Measurements from ENCODE around the gene XPNPEP1. TPM values are rescaled to one million over a fixed set of nuclear protein-coding genes. Genes with fewer than 3 reads are reported as not detected.

Gene XPNPEP1
- total RNA-seq, 1 donor from 2014 or later: 94.6 TPM

DNA sequence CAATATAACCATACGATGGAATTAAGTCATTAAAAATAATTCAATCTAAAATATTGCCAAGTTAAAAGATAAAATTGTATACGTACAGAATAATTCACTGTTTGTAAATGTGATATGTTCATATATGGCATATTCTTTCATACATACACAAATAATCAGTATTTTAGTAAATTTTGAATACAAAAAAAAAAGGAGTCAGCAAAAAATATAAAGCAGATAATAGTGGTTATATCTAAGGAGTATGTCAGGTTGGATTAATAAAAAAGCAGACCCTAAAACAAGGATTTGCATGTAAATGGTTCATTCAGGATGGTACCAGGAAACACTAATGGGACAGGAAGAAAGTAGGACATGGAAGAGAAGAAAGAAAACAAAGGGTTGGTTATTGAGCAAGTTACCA is 59.5 kb downstream of the XPNPEP1 start:
- no peak for DNase-seq

DNA sequence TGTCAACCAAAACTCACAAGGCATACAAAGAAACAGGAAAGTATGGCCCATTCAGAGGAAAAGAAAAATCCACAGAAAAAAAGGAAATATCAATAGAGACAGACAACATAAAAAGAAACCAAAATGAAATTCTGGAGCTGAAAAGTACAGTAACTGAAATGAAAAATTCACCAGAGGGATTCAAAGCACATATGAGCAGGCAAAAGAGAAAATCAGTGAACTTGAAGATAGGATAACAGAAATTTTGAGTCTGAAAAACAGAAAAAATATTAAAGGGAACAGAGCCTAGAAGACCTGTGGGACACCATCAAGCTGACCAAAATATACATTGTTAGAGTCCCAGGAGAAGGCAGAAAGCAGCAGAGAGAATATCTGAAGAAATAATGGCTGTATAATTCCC is 60.6 kb downstream of the XPNPEP1 start:
- DNase-seq: no peak

DNA sequence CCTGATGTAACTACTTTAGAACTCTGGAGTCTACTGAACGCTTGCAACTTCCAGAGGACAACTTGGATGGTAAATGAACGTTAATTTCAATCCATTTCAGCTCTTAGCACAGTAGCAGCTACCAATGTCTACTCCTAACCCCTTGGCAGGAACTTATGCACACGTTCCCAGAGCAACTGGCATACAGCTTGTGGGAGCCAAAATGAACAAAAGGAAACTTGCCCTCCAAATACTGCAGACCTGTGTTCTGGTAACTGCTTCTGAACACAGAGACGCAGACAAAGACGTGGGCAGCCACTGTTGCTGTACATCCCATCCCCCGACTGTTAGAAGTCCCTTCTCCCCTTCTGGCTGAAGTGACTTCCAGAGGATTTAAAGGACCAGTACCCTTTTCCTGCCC is 61.3 kb downstream of the XPNPEP1 start:
- no peak for DNase-seq

DNA sequence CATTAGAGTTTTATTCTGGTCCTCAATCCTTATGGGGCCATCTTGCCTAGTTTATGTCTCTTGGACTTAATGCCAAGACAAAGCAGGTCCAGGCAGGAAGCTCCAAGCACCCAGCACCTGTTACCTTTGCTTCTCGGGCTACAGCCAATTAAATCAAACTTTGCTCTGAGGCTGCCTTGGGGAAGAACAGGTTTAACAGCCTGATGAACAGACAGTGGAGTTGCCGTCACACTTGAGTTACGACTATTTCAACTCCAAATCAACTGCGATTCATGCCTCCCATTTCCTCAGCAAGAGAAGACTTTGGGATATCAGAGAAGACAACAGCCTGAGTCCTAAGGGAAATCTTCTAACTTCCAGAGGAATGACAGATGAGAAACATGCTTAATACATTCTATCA is 62.2 kb downstream of the XPNPEP1 start:
- DNase-seq: no peak

DNA sequence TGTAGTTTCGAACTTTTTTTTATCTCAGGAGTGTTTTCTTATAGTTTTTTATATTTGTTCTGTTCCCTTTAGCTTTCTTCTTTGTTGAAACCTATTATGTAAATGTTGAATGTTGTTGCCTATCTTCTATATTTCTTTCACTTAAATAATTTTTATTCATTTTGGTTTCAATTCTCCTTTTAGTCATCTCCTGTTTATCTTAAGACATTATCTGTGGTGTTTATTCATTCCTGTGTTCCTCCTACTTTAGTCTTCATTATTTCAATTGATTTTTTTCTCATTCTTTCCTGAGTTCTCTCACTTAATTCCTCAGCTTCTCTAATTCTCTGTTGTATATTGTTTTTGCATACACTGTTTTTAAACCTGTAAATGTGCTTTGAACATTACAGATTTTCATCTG is 64.1 kb downstream of the XPNPEP1 start:
- DNase-seq: no peak

DNA sequence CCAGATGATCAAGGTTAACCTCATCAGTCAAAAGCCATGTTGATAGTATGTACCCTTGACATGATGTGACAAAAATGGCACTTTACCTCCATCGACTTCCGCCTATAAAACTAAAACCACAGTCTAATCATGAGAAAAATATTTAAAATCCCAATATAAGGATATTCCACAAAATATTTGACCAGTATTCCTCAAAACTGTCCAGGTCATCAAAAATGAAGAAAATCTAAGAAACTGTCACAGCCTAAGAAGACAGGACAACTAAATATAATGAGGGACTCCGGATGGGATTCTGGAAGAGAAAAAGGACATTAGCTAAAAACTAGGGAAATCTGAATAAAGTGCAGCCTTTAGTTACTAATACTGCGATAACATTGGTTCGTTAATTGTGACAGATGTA is 67.6 kb downstream of the XPNPEP1 start:
- no peak for DNase-seq

DNA sequence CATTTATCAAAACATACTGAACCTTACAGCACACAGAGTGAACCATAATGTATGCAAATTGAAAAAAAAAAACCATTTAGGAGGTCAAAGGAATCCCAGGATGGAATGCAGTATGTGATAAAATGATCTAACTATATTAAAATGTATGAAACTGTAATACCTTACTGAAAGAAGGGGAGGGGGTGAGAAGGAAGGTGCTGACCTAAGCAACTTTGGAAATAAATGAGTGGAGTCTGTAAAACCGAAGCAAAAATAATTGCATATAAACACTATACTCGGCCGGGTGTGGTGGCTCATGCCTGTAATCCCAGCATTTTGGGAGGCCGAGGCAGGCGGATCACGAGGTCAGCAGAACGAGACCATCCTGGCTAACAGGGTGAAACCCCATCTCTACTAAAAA is 69.4 kb downstream of the XPNPEP1 start:
- DNase-seq: no peak

DNA sequence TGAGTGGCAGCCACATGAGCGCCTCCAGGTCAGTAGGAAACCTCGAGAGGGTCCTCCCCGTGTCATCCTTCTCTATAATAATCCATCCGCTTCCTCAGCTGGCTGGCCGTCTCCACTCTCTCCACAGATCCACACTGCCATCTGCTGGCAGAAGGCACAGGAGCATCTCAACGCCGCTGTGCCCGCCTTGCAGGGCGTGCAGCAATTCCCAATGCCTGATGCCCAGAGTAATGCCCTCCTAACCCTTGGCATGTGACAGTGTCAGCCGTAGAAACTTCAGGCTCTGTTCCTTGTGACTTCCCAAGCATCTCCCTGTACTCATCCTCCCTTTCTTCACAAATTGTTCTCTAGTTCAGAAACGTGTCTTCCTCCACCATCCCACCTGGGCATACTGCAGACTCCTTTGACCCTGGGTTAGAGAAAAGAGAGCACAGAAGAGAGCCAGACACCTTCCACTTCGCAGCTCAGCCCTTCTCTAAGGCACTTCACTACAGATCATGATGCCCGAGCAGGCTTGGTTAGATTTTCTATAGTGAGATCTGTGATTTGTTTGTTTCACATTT is 70.8 kb downstream of the XPNPEP1 start:
- DNase-seq: peak; percentile 7

DNA sequence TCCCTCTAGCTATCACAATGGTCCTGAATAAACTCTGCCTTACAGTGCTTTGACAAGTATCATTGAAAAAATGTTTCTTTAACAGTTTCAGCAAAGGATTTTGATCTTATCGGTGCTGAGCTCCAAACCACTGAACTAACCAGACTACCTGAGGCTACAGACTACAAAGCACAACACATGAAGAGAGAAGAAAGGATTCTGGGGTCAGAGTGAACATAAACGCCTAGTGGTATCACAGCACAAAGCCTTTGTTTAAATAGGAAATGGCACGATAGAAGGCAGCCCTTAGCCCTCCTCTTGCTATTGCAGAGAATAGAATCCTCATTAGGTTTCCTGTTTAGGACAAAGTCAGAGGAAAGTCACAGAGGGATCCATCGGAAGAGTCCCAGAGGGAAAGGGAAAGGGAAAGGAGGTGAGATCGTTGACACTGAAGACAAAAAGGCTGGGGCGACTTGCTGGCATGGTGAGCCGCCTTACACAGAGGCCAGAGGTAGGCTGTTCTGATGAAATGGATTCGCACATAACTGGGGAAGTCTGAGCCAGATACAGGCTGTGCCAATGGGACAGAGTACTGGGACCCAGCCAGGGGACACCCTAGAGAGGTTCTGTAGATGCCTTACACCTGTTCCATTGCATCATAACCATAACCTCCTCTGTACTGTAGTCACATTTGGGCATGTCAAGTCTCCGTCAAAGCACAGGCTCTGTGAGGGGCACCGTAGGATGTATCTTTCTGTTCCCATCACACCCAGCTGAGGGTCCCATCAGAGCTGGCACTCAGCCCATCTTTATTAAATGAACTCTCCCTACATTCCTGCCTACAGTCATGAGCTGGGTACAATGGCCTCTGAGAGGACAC is 71.5 kb downstream of the XPNPEP1 start:
- DNase-seq: no peak

DNA sequence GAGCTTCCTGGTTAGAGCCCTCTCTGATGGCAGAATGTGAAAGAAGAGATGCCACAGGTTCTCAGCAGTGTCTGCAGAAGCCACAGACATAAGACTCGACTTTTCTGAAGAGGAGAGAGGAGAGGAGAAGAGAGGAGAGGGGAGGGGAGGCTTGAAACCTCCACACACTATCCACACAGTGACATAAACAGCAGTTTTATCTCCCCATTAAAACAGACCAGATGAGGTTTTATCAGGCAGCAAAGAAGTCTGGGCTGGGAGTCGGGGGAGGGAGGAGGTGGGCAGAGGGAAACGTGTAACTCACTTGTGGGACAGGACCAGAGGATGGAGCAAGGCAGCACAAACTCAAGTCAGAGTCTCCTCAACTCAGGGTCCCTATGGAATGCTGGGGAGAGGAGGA is 76.5 kb downstream of the XPNPEP1 start:
- no peak for DNase-seq

DNA sequence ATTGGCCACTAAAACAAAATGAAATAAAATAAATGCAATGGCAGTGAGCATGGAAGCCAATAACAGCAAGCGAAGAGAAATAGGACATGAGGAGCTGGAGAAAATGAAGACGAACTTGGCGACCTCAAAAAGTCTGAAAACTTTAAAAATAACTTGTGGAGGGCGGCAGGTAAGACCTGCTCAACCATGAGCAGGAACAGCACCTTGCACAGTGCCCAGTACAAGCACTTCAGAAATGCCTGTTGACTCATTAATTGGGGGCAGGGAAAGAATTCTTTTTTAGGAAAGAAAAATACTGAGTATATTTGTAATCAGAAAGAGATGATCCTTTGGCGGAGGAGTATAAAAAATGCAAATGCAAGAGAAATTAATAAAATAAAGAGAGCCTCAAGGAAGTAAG is 78.0 kb downstream of the XPNPEP1 start:
- DNase-seq: no peak

DNA sequence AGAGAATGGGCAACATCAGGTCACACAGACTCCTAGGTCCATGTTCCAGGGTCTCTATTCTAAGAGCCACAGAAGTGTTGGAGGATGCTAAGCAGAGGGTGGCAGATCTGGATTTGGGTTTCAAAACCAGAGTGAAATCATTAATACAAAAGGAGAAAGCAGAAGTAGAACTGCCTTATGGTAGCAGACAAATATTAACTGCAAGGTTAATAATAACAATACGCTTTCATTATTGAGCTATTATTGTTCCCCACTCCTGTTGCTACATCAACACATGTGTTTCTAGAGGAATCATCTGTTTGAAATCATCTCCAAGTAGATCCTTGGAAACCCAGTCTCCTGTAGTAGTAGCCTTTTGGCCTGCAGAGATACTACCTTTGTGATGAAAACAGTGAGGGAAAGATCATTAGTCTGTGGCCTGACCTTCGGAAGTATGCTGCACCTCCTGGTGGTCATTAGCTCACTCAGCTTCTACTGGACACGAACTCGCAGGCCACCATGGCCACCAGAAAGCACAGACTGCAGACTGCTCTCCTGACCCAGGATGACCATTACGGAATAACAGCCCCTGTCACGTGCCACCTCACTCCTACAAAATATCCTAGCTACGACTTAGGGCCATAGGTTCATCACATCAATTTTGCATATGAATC is 84.6 kb downstream of the XPNPEP1 start:
- DNase-seq: no peak

DNA sequence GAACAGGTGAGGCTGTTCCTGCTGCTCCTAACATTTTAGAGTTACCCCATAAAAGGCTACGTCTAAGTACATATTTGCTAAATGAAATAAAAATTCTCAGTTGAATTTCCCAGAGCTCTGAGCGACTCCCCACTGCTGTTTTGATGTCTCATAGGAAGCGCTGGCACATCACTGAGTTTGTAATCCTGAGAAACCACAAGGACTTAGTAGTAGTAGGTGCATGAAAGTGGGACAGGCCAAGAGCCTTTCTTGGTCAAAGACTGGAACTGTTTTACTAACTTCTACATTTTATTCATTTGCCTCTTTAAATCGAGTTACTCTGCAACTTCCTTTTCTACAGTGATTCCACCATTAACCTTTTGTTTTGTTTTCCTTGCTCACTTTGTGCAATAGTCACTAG is 85.9 kb downstream of the XPNPEP1 start:
- DNase-seq: no peak

DNA sequence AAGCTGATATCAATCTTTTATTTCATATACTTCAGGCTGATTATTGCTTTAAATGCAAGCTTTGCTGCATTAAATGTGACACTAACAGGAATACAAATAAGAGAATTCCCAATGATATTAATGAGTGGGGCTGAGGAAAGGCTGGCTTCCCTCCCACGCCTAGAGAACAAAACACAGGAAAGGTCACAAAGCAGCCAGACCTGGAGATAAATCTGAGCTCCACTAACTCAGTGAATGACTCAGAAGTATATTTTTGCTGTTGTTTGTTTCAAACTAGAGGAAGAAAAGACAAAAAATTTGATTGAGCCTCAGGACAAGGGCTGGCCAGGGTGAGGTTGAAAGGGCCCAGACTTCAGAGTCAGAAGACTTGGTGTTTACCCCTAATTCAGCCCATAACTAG is 88.1 kb downstream of the XPNPEP1 start:
- DNase-seq: no peak

DNA sequence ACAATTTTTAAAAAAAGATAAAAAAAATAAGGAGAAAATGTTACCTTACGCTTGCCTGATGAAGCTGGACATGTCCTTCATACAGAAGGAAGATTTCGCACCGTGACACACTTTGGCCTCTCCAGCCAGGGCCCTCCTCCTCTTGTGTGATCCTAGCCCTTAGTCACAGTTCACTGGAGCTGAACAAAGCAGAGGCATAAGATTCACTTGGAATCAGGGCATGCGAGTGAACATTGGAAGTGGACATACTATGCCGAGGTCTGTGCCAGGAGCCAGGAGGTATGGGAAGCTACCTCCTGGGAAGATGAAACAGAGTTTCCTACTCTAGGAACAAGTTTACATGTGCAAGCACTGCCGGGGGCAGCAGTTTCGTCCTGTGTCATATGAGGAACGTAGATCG is 91.5 kb downstream of the XPNPEP1 start:
- DNase-seq: no peak

DNA sequence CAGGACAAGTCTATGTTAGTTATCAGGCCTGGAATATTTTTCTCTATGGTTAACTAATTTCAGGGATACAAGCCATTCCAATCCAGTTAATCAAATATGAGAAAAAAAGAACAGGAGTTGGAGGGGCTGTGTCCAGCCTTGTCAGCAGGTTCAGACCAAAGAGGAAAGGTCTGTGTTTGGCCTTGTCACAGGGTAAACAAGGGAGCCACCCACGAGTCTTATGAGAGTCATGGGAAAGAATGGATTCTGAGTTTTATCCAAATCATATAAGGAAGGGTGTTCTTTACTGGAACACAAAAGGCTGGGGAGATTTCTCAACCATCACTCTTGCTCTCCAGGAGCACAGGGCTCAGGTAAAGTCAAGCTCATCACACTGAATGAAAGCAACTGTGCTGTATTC is 99.1 kb downstream of the XPNPEP1 start:
- no peak for DNase-seq

DNA sequence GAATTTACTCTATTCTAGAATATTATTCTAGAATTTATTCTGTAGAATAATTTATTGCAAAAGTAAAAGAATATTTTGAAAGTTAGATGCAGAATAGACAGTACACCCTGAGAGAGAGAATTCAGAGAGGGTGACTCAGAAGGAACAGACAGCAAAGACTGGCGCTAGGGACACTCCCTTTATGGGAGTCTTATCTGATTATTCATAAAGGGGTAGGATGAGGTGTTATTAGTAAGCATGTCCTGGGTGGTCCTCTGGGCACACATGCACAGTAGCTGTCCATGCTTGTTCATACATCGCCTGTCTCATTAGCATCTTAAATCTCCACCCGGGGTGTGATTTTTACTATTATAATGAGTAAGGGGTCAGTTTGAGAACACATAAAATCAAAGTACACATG is 100.1 kb downstream of the XPNPEP1 start:
- DNase-seq: no peak

DNA sequence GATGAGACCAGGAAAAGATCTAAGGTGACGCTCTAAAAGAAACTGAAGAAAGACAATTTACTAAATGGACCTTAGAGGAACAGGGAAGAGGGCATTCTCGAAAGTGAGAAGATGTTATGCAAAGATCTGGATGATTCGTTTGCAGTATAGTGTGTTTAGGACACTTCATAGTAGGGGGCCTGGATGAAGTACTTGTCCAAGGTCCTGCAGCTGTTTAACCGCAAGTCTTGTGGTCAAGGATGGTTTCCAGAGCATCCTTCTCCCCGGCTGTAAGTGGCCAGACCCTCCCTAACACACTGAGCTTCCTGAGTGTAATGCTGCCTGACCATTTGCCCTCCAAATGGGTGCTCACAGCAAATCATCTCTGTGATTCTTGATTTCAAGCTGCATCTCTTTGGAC is 101.6 kb downstream of the XPNPEP1 start:
- DNase-seq: no peak

DNA sequence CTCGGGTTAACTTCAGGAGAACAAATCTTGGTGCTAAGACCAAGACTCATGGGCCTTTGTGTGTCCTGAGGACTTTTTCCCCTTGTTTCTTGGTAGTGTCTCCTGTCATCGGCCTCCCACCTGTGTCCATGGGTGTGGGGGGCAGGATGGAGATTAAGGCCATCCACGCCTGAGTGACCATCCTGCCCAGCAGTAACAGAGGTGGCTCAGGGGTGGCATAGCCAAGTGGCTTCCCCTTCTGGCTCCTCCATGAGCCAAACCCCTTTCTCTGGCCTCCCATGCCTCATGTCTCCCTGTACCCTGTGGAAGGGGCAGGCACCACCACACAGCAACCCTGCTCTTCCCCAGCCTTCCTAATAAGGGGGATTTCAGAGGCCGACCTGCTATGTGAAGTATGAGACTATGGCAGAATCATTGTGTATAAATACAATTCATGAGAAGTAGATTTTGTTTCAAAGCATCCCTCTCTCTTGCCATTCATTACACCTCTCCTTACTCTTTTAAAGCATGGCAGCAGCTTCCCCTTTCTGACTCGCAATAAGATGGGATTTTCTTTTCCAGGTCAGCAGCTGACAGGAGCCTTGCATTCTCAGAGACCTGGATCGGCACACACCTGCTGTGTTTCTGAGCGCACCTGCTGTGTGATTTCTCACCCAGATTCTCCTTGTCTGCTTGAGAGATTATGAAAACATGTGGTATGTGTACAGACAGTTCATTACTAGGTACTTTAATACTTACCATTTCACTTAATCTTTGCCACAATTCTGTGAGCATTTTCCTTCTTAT is 102.5 kb downstream of the XPNPEP1 start:
- DNase-seq: no peak

DNA sequence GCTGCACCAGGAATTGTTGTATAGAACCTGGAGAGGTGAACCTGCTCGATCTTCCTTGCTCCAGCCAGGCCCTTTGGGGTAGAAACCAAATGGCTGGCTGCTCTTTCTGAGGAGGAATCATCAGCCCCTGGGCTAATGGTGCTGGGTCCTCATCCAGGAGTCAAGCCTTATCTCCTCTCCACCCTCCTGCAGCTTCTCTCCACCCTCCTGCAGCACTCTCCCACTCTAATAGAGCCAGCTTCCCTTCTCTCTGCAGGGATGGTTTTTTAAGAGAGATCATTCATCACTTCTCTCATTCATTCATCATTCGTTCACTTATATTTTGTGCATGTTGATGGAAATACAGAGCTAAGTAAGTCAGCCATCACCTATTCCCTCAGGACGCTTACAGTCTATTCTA is 103.5 kb downstream of the XPNPEP1 start:
- no peak for DNase-seq

Data from skin of body (tissue), 2 donors.